HCT116 (cell line): Measurements from ENCODE around the gene PHF13.
A peak's percentile ranks its signal among the peaks of the same experiment; 100 is the strongest.

Experiments
- CEBPB ChIP-seq: IDR thresholded peaks from 2 replicates; pipeline ENCODE4 v1.6.1; 2012; ENCODE audit warnings: low read depth
- CTCF ChIP-seq, 3 experiments: fragments of 200-600 bp in 1 of 3; sonication (generic) in 1 of 3; IDR thresholded peaks in 2 of 3; conservative IDR thresholded peaks in 1 of 3; 2 replicates each; pipeline ENCODE4 v1.5.1; 2012 to 2017; ENCODE audit warnings: low read depth in 2 of 3, low read length in 2 of 3, antibody characterized with exemption in 1 of 3, borderline replicate concordance in 1 of 3, control low read depth in 1 of 3, mild to moderate bottlenecking in 1 of 3, mixed read lengths in 1 of 3, mixed run types in 1 of 3, moderate library complexity in 1 of 3; ENCODE audit not compliant: insufficient read depth in 1 of 3
- ELF1 ChIP-seq: IDR thresholded peaks from 2 replicates; pipeline ENCODE4 v1.6.1; 2012; ENCODE audit warnings: low read depth, borderline replicate concordance
- EZH2 ChIP-seq: fragments of 200-600 bp; sonication (generic); IDR thresholded peaks from 2 replicates; pipeline ENCODE4 v1.6.1; 2017; ENCODE audit warnings: antibody characterized with exemption, mixed run types
- EZH2phosphoT487 ChIP-seq: fragments of 200-600 bp; IDR thresholded peaks from 2 replicates; pipeline ENCODE4 v1.6.1; 2018; ENCODE audit warnings: antibody characterized with exemption, borderline replicate concordance
- JUND ChIP-seq: IDR thresholded peaks from 2 replicates; pipeline ENCODE4 v1.6.1; 2012
- POLR2A ChIP-seq: IDR thresholded peaks from 2 replicates; pipeline ENCODE4 v1.7.0; 2011; ENCODE audit warnings: borderline replicate concordance; ENCODE audit not compliant: insufficient read depth, insufficient read length; ENCODE audit errors: extremely low read depth
- POLR2AphosphoS5 ChIP-seq: IDR thresholded peaks from 2 replicates; pipeline ENCODE4 v1.6.1; 2011; ENCODE audit warnings: mild to moderate bottlenecking, low read depth, low read length, moderate library complexity
- RAD21 ChIP-seq: IDR thresholded peaks from 2 replicates; pipeline ENCODE4 v1.6.1; 2012; ENCODE audit warnings: low read depth, mild to moderate bottlenecking
- REST ChIP-seq: IDR thresholded peaks from 2 replicates; pipeline ENCODE4 v1.6.1; 2012; ENCODE audit warnings: low read depth
- SIN3A ChIP-seq: IDR thresholded peaks from 2 replicates; pipeline ENCODE4 v1.6.1; 2012; ENCODE audit warnings: low read depth
- TCF7L2 ChIP-seq: IDR thresholded peaks from 2 replicates; pipeline ENCODE4 v1.7.0; 2011; ENCODE audit warnings: borderline replicate concordance, inconsistent platforms; ENCODE audit not compliant: insufficient read depth, insufficient read length; ENCODE audit errors: extremely low read depth
- YY1 ChIP-seq: IDR thresholded peaks from 2 replicates; pipeline ENCODE4 v1.6.1; 2011; ENCODE audit warnings: low read length, low read depth, moderate library complexity, mild to moderate bottlenecking; ENCODE audit not compliant: insufficient replicate concordance; ENCODE audit errors: extremely low read depth
- ZNF274 ChIP-seq: fragments of 200-500 bp; sonication (Bioruptor generic); IDR thresholded peaks from 2 replicates; pipeline ENCODE4 v1.6.1; 2014; ENCODE audit warnings: mild to moderate bottlenecking, low read depth, low read length, inconsistent platforms

GRCh38 chr1:6624710-6625583 is 11.4 kb downstream of the PHF13 start, which contains the start of gene THAP3:
- no peak for TF ChIP-seq CTCF (IDR thresholded peaks at IDR 0.05 in 2 of 3, conservative IDR thresholded peaks at IDR 0.05 in 1 of 3; ENCODE audit: borderline replicate concordance in 1 of 3, insufficient read depth in 1 of 3, low read depth in 2 of 3, low read length in 2 of 3)
- no peak for TF ChIP-seq REST
- peak; percentile 37 for TF ChIP-seq POLR2A
- peak; percentile 98 for TF ChIP-seq YY1
- TF ChIP-seq CEBPB, result no peak
- TF ChIP-seq SIN3A, result peak; percentile 67
- no peak for TF ChIP-seq EZH2
- no peak for TF ChIP-seq ELF1
- TF ChIP-seq RAD21, result no peak
- TF ChIP-seq TCF7L2, result no peak
- TF ChIP-seq ZNF274, result no peak
- TF ChIP-seq JUND, result no peak
- no peak for TF ChIP-seq EZH2phosphoT487
- peak; percentile 75 for TF ChIP-seq POLR2AphosphoS5
